A673 (cell line): Measurements from ENCODE around the gene NBEA. TPM values are rescaled to one million over a fixed set of nuclear protein-coding genes. Genes with fewer than 3 reads are reported as not detected.

Experiments
- BruUV-seq: library from RNA; stranded (reverse); fragments of 400-500 nt; replicated peaks from 2 replicates; lab custom pipeline; 2021; lab: Mats Ljungman, UMichigan
- CTCF ChIA-PET: fragments of 300-600 bp; sonication (Branson Sonifier 250); formaldehyde crosslinking; loops from one replicate; lab custom pipeline; 2022; ENCODE audit warnings: antibody characterized with exemption; lab: Charles Lee
- POLR2A ChIA-PET: fragments of 300-600 bp; sonication (Branson Sonifier 250); formaldehyde crosslinking; loops from one replicate; lab custom pipeline; 2022; ENCODE audit warnings: antibody characterized with exemption; ENCODE audit not compliant: low non-redundant PET; lab: Charles Lee
- DNase-seq: peaks from one replicate; pipeline ENCODE4 v3.0.0-alpha.2; 2015; ENCODE audit warnings: low spot score
- H3K27ac ChIP-seq: fragments of 200-600 bp; sonication (generic); 2 replicates; pipeline ENCODE4 v1.5.1; 2016; ENCODE audit warnings: mixed run types, low read depth, mild to moderate bottlenecking, mixed read lengths, antibody characterized with exemption, low read length; ENCODE audit not compliant: poor library complexity, severe bottlenecking
- H3K27me3 ChIP-seq: fragments of 200-600 bp; sonication (generic); replicated peaks from 2 replicates; pipeline ENCODE4 v1.6.1; 2017; ENCODE audit warnings: mixed run types, low read depth, mild to moderate bottlenecking, mixed read lengths, antibody characterized with exemption, low read length; ENCODE audit not compliant: insufficient read depth, poor library complexity
- H3K36me3 ChIP-seq: fragments of 200-600 bp; sonication (generic); 2 replicates; pipeline ENCODE4 v1.6.1; 2016; ENCODE audit warnings: mixed run types, mild to moderate bottlenecking, mixed read lengths, antibody characterized with exemption, low read length; ENCODE audit not compliant: insufficient read depth, poor library complexity, severe bottlenecking
- H3K4me1 ChIP-seq: fragments of 200-600 bp; sonication (generic); 2 replicates; pipeline ENCODE4 v1.6.1; 2017; ENCODE audit warnings: mixed run types, mild to moderate bottlenecking, mixed read lengths, antibody characterized with exemption, low read length; ENCODE audit not compliant: insufficient read depth, poor library complexity, severe bottlenecking
- H3K4me3 ChIP-seq: fragments of 200-600 bp; sonication (generic); 2 replicates; pipeline ENCODE4 v1.5.1; 2016; ENCODE audit warnings: low read depth, mixed run types, mild to moderate bottlenecking, mixed read lengths, low read length; ENCODE audit not compliant: poor library complexity, severe bottlenecking
- H3K9me3 ChIP-seq: fragments of 200-600 bp; sonication (generic); 2 replicates; pipeline ENCODE4 v1.6.1; 2016; ENCODE audit warnings: mixed run types, low read depth, mild to moderate bottlenecking, mixed read lengths, antibody characterized with exemption, low read length; ENCODE audit not compliant: poor library complexity, severe bottlenecking
- EZH2 ChIP-seq: fragments of 200-600 bp; sonication (generic); IDR thresholded peaks from 2 replicates; pipeline ENCODE4 v1.6.1; 2017; ENCODE audit warnings: borderline replicate concordance, low read depth, mild to moderate bottlenecking, mixed read lengths, antibody characterized with exemption, low read length; ENCODE audit not compliant: poor library complexity, severe bottlenecking
- intact Hi-C: fragments of 100-400 bp; cut with micrococcal nuclease; formaldehyde crosslinking; loops from one replicate; pipeline ENCODE4 v1.10.0; 2022; ENCODE audit not compliant: unreplicated experiment
- total RNA-seq: library from RNA; stranded (reverse); gene quantifications from 2 replicates; pipeline ENCODE4 v1.2.3, GENCODE V29; 2021
- TF ChIP-seq, protein P1 (sequence below): fragments of 300-800, 200-600 bp; sonication (generic); conservative IDR thresholded peaks from 2 replicates; pipeline ENCODE4 v1.5.1; 2017; ENCODE audit warnings: low read depth, mild to moderate bottlenecking, antibody characterized with exemption, low read length, moderate library complexity, mixed read lengths

Gene NBEA
- total RNA-seq, 1 experiment from 2014 or later: 4.2 TPM

DNA sequence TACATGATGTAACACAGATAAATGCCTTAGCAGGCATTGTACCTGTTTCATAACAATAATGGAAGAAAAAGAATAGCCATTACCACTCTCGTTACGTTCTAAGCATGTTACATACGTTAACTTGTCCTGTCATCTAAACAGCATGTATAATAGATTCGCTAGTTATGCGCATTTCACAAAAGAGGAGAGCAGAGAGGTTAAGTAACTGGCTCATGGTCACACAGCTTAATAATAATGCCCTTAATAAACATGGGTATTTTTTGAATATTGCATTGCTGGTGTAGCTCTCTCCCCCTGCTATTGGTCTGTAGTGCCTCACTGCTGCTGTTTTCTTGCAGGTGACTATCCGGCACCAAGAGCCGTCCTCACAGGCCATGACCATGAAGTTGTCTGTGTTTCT, 722.7 kb downstream of the NBEA start:
- H3K36me3 ChIP-seq: no peaks in the 10 kb centered on the region
- ChIA-PET CTCF (no interaction called here), POLR2A (no interaction called here)
- H3K4me1 ChIP-seq: no peaks in the 10 kb centered on the region
- no peaks in the 10 kb centered on the region for H3K9me3 ChIP-seq
- BruUV-seq: no TSS peak
- TF ChIP-seq, protein P1, sequence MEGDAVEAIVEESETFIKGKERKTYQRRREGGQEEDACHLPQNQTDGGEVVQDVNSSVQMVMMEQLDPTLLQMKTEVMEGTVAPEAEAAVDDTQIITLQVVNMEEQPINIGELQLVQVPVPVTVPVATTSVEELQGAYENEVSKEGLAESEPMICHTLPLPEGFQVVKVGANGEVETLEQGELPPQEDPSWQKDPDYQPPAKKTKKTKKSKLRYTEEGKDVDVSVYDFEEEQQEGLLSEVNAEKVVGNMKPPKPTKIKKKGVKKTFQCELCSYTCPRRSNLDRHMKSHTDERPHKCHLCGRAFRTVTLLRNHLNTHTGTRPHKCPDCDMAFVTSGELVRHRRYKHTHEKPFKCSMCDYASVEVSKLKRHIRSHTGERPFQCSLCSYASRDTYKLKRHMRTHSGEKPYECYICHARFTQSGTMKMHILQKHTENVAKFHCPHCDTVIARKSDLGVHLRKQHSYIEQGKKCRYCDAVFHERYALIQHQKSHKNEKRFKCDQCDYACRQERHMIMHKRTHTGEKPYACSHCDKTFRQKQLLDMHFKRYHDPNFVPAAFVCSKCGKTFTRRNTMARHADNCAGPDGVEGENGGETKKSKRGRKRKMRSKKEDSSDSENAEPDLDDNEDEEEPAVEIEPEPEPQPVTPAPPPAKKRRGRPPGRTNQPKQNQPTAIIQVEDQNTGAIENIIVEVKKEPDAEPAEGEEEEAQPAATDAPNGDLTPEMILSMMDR: no peak
- no peak for TF ChIP-seq EZH2
- intact Hi-C loops: no loop called here
- H3K27ac ChIP-seq: no peak overlapping the region
- H3K4me3 ChIP-seq: no peak overlapping the region
- no peaks in the 10 kb centered on the region for H3K27me3 ChIP-seq
- no peak for DNase-seq

DNA sequence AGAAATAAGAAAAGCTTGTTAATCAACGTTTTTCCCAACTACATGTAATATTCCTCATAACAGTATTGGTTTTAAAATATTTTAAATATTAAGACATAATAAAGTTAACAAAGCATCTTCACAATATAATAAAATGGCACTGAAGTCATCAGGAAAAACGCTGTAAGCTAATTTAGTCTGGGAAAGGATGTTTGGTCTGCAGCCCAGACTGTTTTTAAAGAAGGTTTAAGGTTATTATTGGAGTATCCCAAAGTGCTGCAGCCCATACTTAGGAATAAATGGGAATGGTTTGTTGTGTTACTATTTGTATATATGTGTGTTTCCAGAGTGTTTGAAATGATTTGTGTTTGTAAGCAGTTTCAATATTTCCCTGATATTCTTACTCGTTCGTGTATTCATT, 727.3 kb downstream of the NBEA start:
- no peaks in the 10 kb centered on the region for H3K9me3 ChIP-seq
- H3K4me1 ChIP-seq: no peaks in the 10 kb centered on the region
- H3K36me3 ChIP-seq: no peaks in the 10 kb centered on the region
- no peak overlapping the region for H3K4me3 ChIP-seq
- no peaks in the 10 kb centered on the region for H3K27me3 ChIP-seq
- TF ChIP-seq EZH2: no peak
- TF ChIP-seq, protein P1: no peak
- no peak for DNase-seq
- H3K27ac ChIP-seq: no peak overlapping the region
- ChIA-PET POLR2A (interaction anchor here (0.7 kb wide), 1 partner anchor 112 kb away, joined by 3 read pairs; no protein-coding TSS in a partner anchor), CTCF (no interaction called here)
- intact Hi-C loops: no loop called here
- BruUV-seq: no TSS peak

DNA sequence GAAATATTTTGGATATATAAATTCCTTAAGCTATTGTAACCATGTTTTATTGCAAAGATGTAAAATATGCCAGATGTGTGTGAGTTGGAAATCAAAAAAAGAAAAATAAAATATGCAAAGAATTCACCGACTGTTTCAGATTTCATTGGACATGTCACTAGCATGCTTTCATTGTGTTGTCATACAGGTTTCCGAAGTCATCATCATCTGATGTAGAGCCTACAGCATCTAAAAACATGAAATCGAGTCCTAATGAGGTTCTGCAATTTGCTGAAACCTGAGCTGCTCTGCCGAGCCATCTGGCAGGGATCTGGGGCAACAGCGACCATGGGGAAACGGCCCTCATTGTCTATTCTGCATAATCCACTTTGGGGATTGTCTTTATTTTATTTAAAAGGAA, 730.5 kb downstream of the NBEA start:
- Histone ChIP-seq H3K27me3 (no peaks in the 10 kb centered on the region), H3K4me1 (no peaks in the 10 kb centered on the region), H3K4me3 (no peak overlapping the region), H3K36me3 (no peaks in the 10 kb centered on the region), H3K9me3 (no peaks in the 10 kb centered on the region), H3K27ac (no peak overlapping the region)
- intact Hi-C loops: no loop called here
- POLR2A ChIA-PET: no interaction called here
- TF ChIP-seq, protein P1: no peak
- TF ChIP-seq EZH2: no peak
- no TSS peak for BruUV-seq
- no peak for DNase-seq
- CTCF ChIA-PET: no interaction called here
